BLaER1 treated with 17β-estradiol and CSF1 and Interleukin-3, amounts not matched to agents 10 nM and 100 nM (cell line): ENCODE data around the gene KCNAB2.

Experiments
- H3K27ac ChIP-seq, 11 experiments: shearing (Covaris generic); formaldehyde crosslinking; 2 replicates each; pipeline ENCODE4 v1.8.1; 2022
- H3K27me3 ChIP-seq, 11 experiments: shearing (Covaris generic); formaldehyde crosslinking; 2 replicates each; pipeline ENCODE4 v1.8.1; 2022
- H3K36me3 ChIP-seq, 11 experiments: shearing (Covaris generic); formaldehyde crosslinking; 2 replicates each; pipeline ENCODE4 v1.8.1; 2022
- H3K4me1 ChIP-seq, 10 experiments: shearing (Covaris generic); formaldehyde crosslinking; 2 replicates each; pipeline ENCODE4 v1.8.1; 2022
- H3K4me2 ChIP-seq, 11 experiments: shearing (Covaris generic); formaldehyde crosslinking; 2 replicates each; pipeline ENCODE4 v1.8.1; 2022
- H3K4me3 ChIP-seq, 10 experiments: shearing (Covaris generic); formaldehyde crosslinking; 2 replicates each; pipeline ENCODE4 v1.8.1; 2022
- H3K9ac ChIP-seq, 11 experiments: shearing (Covaris generic); formaldehyde crosslinking; 2 replicates each; pipeline ENCODE4 v1.8.1; 2022
- H3K9me3 ChIP-seq, 11 experiments: shearing (Covaris generic); formaldehyde crosslinking; replicated peaks in 1 of 11; 2 replicates each; pipeline ENCODE4 v1.8.1; 2022
- H4K20me1 ChIP-seq, 11 experiments: shearing (Covaris generic); formaldehyde crosslinking; 2 replicates each; pipeline ENCODE4 v1.8.1; 2022
- Cebpa-rat ChIP-seq, 11 experiments: shearing (Covaris generic); IDR thresholded peaks; 2 replicates each; pipeline ENCODE4 v1.8.1; 2022

The KCNAB2 gene

DNA sequence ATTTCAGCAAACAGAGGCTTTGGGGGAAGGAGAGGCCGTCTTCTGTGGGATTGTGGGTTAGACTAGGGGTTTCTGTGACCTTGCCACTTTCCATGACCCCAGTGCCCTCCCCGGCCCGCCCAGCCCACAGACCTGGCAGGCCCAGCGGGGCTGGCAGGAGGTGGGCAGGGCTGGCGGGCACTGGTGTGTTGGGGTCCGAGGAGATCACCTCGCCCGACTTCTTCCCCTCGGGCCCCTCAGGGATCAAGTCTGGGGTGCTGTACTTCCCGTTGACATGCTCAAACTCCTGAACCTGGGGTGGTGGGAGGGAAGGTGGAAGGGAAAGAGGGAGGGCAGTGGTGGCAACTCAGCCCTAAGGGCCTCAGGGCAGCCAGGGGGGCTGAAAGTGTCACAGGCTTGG is 78.1 kb downstream of the KCNAB2 start:
- TF ChIP-seq Cebpa-rat (IDR thresholded peaks at IDR 0.05): no peak
- Histone ChIP-seq H3K4me1 (peaks cover 35 to 71% (median 60%) of the 10 kb centered on the region in 10 experiments), H3K4me2 (peak overlapping the region; percentile 21 to 80 (median 73)), H3K27me3 (no peaks in the 10 kb centered on the region), H3K36me3 (no peaks in the 10 kb centered on the region), H3K4me3 (no peak overlapping the region), H3K9ac (peak overlapping the region in 5 of 11 experiments; percentile 13 to 46 (median 31); a peak in 5 of 22 replicates), H4K20me1 (peaks cover 0 to under 1% (median 0%) of the 10 kb centered on the region in 11 experiments; a peak in 2 of 22 replicates), H3K9me3 (no peaks in the 10 kb centered on the region), H3K27ac (peak overlapping the region in 6 of 11 experiments; percentile 31 to 45 (median 44); a peak in 9 of 22 replicates)

- TF ChIP-seq Cebpa-rat (IDR thresholded peaks at IDR 0.05): no peak
- Histone ChIP-seq H3K9ac (no peak overlapping the region), H3K4me3 (no peak overlapping the region), H3K36me3 (no peaks in the 10 kb centered on the region), H4K20me1 (peaks cover 0 to 6% (median 0%) of the 10 kb centered on the region in 11 experiments; a peak in 2 of 22 replicates), H3K4me2 (peak overlapping the region in 4 of 11 experiments; percentile 34 to 78 (median 71); a peak in 3 of 22 replicates), H3K27me3 (no peaks in the 10 kb centered on the region), H3K27ac (no peak overlapping the region), H3K4me1 (peaks cover 35 to 76% (median 66%) of the 10 kb centered on the region in 10 experiments), H3K9me3 (no peaks in the 10 kb centered on the region)
Measured at GRCh38 chr1:6124341-6124740, 78.7 kb downstream of the KCNAB2 start.

DNA sequence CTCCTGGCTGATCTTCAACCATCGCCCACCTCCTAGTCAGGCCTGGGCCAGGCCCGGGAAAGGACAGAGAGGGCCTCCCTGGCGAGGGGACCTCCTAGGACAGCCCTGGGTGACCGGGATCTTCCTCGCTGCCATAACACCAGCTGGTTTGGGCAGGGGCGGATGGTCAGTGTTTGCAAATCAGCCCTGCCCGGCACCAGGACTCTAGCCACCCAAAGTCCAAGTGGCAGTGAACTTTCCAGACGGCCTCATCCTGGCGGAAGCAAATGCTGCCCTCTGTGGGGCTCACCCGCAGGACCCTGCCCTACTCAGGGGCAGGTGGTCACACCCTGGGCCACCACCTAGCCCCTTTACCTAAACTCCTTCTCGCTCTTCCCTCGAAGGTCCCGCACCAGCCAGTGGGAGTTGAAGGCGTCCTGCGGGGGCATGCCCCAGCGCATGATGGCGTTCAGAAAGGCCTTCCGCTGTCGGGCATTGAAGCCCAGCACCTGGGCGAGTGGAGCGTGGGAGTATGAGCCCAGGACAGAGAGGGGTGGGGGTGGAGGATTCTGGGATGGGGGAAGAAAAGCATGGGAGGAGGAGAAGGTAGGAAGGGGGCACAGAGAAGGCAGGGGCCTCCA is 79.2 kb downstream of the KCNAB2 start:
- TF ChIP-seq Cebpa-rat (IDR thresholded peaks at IDR 0.05): no peak
- H3K4me1 ChIP-seq: peaks cover 35 to 81% (median 68%) of the 10 kb centered on the region in 10 experiments
- H3K9ac ChIP-seq: 0 out of 22 replicates have a peak overlapping the region, but pooled peaks of 1 of the 11 experiments have one; percentile 13
- H3K27me3 ChIP-seq: no peaks in the 10 kb centered on the region
- H3K9me3 ChIP-seq: no peaks in the 10 kb centered on the region
- peak overlapping the region in 9 of 11 experiments; percentile 3 to 73 (median 24); a peak in 10 of 22 replicates for H3K4me2 ChIP-seq
- no peak overlapping the region for H3K27ac ChIP-seq
- no peaks in the 10 kb centered on the region for H3K36me3 ChIP-seq
- H3K4me3 ChIP-seq: no peak overlapping the region
- peaks cover 0 to 6% (median 0%) of the 10 kb centered on the region in 11 experiments; a peak in 2 of 22 replicates for H4K20me1 ChIP-seq

- H3K36me3 ChIP-seq: no peaks in the 10 kb centered on the region
- no peaks in the 10 kb centered on the region for H3K27me3 ChIP-seq
- no peak overlapping the region for H3K27ac ChIP-seq
- H3K4me2 ChIP-seq: peak overlapping the region in 10 of 11 experiments; percentile 3 to 73 (median 22); a peak in 10 of 22 replicates
- H3K4me1 ChIP-seq: peaks cover 35 to 81% (median 68%) of the 10 kb centered on the region in 10 experiments
- no peak for TF ChIP-seq Cebpa-rat (IDR thresholded peaks at IDR 0.05)
- no peak overlapping the region for H3K4me3 ChIP-seq
- no peak overlapping the region for H3K9ac ChIP-seq
- H3K9me3 ChIP-seq: no peaks in the 10 kb centered on the region
- peaks cover 0 to 6% (median 0%) of the 10 kb centered on the region in 11 experiments; a peak in 2 of 22 replicates for H4K20me1 ChIP-seq
Measured at GRCh38 chr1:6125366-6125765, 79.7 kb downstream of the KCNAB2 start.

DNA sequence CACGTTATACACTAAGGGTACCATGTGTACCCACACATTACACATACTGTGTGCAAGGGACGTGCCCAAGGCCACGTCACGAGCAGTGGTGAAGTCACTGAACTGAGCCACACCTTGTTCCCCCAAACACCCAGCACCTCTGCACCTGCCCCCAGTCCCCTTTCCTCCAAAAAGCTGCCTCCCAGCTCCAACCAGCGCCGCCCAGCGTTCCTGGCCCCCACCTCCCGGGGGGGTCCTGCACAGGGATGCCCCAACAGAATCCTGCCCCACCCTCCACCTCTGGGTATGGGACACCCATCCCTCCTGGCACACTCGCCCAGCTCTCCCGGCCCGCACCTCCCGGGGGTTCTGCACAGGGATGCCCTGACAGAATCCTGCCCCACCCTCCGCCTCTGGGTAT is 80.3 kb downstream of the KCNAB2 start:
- Histone ChIP-seq H3K27me3 (no peaks in the 10 kb centered on the region), H3K9me3 (peaks cover 0 to 3% (median 1%) of the 10 kb centered on the region in 11 experiments; a peak in 13 of 22 replicates), H4K20me1 (peaks cover 0 to 6% (median 0%) of the 10 kb centered on the region in 11 experiments; a peak in 2 of 22 replicates), H3K4me1 (peaks cover 35 to 81% (median 68%) of the 10 kb centered on the region in 10 experiments), H3K4me3 (no peak overlapping the region), H3K27ac (no peak overlapping the region), H3K4me2 (peak overlapping the region in 9 of 11 experiments; percentile 3 to 73 (median 24); a peak in 8 of 22 replicates), H3K36me3 (no peaks in the 10 kb centered on the region), H3K9ac (no peak overlapping the region)
- TF ChIP-seq Cebpa-rat (IDR thresholded peaks at IDR 0.05): no peak

GRCh38 chr1:6126521-6127067 is 80.9 kb downstream of the KCNAB2 start:
- Histone ChIP-seq H3K27me3 (no peaks in the 10 kb centered on the region), H3K4me1 (peaks cover 33 to 79% (median 68%) of the 10 kb centered on the region in 10 experiments), H3K9ac (peak overlapping the region in 1 of 11 experiments; percentile 62; a peak in 2 of 22 replicates), H3K27ac (peak overlapping the region in 3 of 11 experiments; percentile 40 to 53 (median 42); a peak in 4 of 22 replicates), H3K9me3 (peaks cover 4 to 9% (median 7%) of the 10 kb centered on the region in 11 experiments), H4K20me1 (peaks cover 0 to 6% (median 0%) of the 10 kb centered on the region in 11 experiments; a peak in 2 of 22 replicates), H3K4me2 (peak overlapping the region; percentile 72 to 95 (median 82)), H3K4me3 (no peak overlapping the region), H3K36me3 (peaks cover 0 to 3% (median 0%) of the 10 kb centered on the region in 11 experiments; a peak in 2 of 22 replicates)
- TF ChIP-seq Cebpa-rat (IDR thresholded peaks at IDR 0.05): no peak

DNA sequence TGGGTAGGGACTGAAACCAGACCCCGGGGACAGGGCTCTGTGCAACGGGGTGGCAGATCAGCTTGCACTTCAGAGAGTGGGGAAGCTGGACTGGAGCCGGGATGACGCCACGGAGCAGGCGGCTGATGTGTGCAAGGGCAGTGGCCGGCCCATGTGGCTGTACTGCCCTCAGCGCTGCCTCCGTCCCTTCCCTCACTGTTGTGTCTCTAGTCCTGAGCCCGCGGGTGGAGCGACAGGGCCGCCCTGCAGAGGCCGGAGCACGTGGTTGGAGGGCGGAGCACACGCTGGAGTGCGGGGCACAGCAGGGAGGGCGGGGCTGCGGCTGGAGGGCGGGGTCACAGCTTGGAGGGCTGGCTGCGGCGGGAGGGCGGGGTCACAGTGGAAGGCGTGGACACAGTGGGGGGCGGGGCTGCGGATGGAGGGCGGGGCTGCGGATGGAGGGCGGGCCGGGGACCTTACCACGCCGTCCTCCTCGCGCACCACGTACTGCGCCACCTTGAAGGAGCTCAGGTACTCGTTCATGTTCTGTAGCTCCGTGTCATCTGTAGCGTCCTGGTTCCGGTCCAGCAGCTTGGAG is 82.0 kb downstream of the KCNAB2 start:
- Histone ChIP-seq H3K4me3 (peak overlapping the region in 7 of 10 experiments; percentile 20 to 41 (median 31); a peak in 4 of 20 replicates), H3K9ac (peak overlapping the region in 6 of 11 experiments; percentile 23 to 62 (median 54); a peak in 7 of 22 replicates), H4K20me1 (peaks cover 0 to 6% (median 0%) of the 10 kb centered on the region in 11 experiments; a peak in 2 of 22 replicates), H3K27me3 (no peaks in the 10 kb centered on the region), H3K4me2 (peak overlapping the region; percentile 72 to 95 (median 82)), H3K9me3 (peaks cover 15 to 19% (median 18%) of the 10 kb centered on the region in 11 experiments), H3K27ac (peak overlapping the region in 5 of 11 experiments; percentile 33 to 53 (median 42); a peak in 7 of 22 replicates), H3K4me1 (peaks cover 22 to 68% (median 61%) of the 10 kb centered on the region in 10 experiments), H3K36me3 (peaks cover 0 to 10% (median 0%) of the 10 kb centered on the region in 11 experiments; a peak in 3 of 22 replicates)
- TF ChIP-seq Cebpa-rat (IDR thresholded peaks at IDR 0.05): no peak

DNA sequence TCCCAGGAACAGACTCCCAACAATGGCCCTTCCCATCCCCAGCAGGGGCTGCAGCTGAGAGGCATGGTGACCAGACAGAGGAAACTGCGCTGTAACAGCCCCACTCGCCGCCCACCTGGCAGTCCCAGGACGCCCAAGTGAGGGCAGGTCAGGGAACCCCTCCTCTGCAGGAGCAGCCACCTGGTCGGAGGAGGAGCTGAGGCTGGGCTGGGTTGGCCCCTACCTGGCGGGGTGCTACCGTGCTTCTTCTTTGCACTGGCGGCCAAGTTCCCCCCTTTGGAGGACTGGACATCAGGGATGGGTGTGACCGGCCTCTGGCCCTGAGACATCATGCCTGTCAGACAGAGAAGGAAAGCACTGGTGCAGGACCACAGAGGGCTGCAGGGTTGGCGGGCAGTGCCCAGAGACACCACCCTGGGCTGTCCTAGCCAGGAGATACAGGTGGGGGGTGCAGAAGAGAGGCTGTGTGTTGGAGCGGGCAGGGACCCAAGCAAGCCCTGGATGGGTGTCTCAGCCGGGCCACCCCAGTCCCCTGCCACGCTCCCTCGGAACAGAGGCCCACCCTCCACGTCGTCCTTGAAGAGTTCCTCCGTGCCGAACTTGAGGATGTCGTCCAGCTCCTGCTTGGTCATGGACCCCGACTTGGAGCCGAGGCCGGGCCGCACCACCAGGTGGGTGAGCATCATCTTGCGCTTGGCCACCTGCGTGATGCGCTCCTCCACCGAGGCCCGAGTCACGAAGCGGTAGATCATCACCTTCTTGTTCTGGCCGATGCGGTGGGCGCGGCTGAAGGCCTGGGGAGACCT is 82.8 kb downstream of the KCNAB2 start:
- peak overlapping the region; percentile 43 to 83 (median 67); a peak in 19 of 22 replicates for H3K4me2 ChIP-seq
- peaks cover 0 to 14% (median 0%) of the 10 kb centered on the region in 11 experiments; a peak in 4 of 22 replicates for H3K36me3 ChIP-seq
- peaks cover 0 to 6% (median 0%) of the 10 kb centered on the region in 11 experiments; a peak in 2 of 22 replicates for H4K20me1 ChIP-seq
- peaks cover 14 to 60% (median 53%) of the 10 kb centered on the region in 10 experiments for H3K4me1 ChIP-seq
- no peak for TF ChIP-seq Cebpa-rat (IDR thresholded peaks at IDR 0.05)
- H3K27me3 ChIP-seq: no peaks in the 10 kb centered on the region
- H3K9ac ChIP-seq: no peak overlapping the region
- 0 out of 20 replicates have a peak overlapping the region, but pooled peaks of 1 of the 10 experiments have one; percentile 29 for H3K4me3 ChIP-seq
- peaks cover 23 to 27% (median 26%) of the 10 kb centered on the region in 11 experiments for H3K9me3 ChIP-seq
- no peak overlapping the region for H3K27ac ChIP-seq
